GM19238 (cell line): ENCODE data around the gene NINJ2.
"Not testable (repeated sequence)": the region's sequence is repeated elsewhere in the genome, so short reads cannot be mapped to it uniquely, and the experiment has no call there.

Experiments used
- DNase-seq: peaks from one replicate; pipeline ENCODE4 v3.0.0; 2011; ENCODE audit warnings: low spot score; ENCODE audit not compliant: insufficient read length

Gene NINJ2

GRCh38 chr12:587132-588023 lies 75.9 kb downstream of the NINJ2 start:
- no peak for DNase-seq

- DNase-seq, result no peak
Observed at GRCh38 chr12:586318-587071, 76.8 kb downstream of the NINJ2 start.

- no peak for DNase-seq
Observed at GRCh38 chr12:585062-586061, 77.9 kb downstream of the NINJ2 start.

GRCh38 chr12:583251-583869 lies 79.9 kb downstream of the NINJ2 start:
- no peak for DNase-seq

GRCh38 chr12:581746-582145 lies 81.5 kb downstream of the NINJ2 start:
- no peak for DNase-seq

- no peak for DNase-seq
Observed at GRCh38 chr12:581321-581720, 81.9 kb downstream of the NINJ2 start.

GRCh38 chr12:580813-581212 lies 82.4 kb downstream of the NINJ2 start:
- DNase-seq, result no peak

GRCh38 chr12:579420-580110 lies 83.7 kb downstream of the NINJ2 start:
- no peak for DNase-seq

GRCh38 chr12:578748-579419 lies 84.4 kb downstream of the NINJ2 start:
- DNase-seq, result no peak

GRCh38 chr12:577994-578747 lies 85.1 kb downstream of the NINJ2 start:
- DNase-seq, result not testable (repeated sequence)

- DNase-seq, result no peak
Observed at GRCh38 chr12:576615-577110, 86.6 kb downstream of the NINJ2 start.

- peak; percentile 93 for DNase-seq
Observed at GRCh38 chr12:575948-576614, 87.2 kb downstream of the NINJ2 start.

GRCh38 chr12:575129-575502 lies 88.1 kb downstream of the NINJ2 start:
- DNase-seq, result no peak

- no peak for DNase-seq
Observed at GRCh38 chr12:574475-575128, 88.6 kb downstream of the NINJ2 start.

- no peak for DNase-seq
Observed at GRCh38 chr12:573232-573631, 90.0 kb downstream of the NINJ2 start.

GRCh38 chr12:572532-572899 lies 90.7 kb downstream of the NINJ2 start:
- DNase-seq, result no peak

- DNase-seq, result no peak
Observed at GRCh38 chr12:571795-572531, 91.3 kb downstream of the NINJ2 start.
